HG02623 (cell line): ENCODE results near the gene ZNF511.

ENCODE experiments used
- ATAC-seq: cut with Tn5 transposase; IDR thresholded peaks from one replicate; pipeline ENCODE4 v1.9.1; 2021; ENCODE audit warnings: moderate library complexity; ENCODE audit not compliant: unreplicated experiment

ZNF511 gene

DNA sequence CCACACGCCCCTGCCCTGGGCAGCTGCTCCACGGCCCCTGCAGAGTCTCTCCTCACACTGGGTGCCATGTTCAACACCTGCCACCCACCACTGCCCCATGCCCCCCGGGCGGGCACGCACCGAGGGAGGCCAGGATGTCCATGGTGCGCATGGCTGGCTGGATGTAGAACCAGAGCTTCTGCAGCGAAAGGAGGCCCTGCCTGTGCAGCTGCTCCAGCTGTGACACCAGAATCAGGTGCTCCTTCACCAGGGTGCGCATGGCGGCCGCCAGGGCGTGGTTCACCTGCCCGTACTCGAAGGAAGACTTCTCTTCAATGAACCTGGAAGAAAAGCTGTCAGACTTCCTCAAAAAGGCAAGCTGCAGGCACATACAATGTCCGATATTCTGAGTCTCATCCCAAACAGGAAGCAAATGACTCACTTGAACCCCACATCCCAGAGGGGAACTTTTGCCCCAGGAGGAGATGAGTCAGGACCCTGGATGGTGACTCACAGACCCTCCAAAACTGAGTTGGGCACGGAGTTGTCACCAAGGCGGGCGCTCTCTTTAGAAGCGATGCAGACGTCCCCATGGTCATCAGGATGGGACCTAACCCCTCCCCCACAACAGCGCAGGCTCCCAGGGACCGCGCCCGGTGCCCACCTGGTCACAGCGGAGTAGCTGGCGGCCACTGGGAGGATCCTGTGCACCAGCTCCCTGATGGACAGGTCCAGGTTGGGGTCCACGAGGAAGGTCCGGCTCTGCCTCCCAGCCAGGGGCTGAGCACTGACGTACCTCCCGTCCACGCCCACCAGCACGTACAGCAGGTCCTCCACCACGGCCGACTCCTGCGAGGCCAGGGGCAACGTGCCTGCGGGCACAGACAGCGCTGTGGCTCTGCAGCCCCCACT lies 15.6 kb upstream of the ZNF511 start:
- ATAC-seq, result no peak

DNA sequence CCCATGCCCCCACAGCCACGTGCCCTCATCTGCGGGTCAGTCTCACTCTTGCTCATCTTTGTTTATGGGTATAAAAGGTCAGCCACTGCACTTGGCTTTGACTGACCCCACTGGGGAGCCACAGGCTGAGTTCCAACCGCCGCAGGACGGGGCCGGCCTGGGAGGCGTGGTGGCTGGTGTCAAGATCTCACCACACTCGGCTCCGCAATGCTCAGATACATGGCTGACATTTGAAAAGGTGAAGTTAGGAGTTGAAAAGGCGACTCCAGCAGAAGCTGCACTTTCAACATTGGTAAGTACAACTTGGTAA lies 14.9 kb upstream of the ZNF511 start:
- no peak for ATAC-seq

DNA sequence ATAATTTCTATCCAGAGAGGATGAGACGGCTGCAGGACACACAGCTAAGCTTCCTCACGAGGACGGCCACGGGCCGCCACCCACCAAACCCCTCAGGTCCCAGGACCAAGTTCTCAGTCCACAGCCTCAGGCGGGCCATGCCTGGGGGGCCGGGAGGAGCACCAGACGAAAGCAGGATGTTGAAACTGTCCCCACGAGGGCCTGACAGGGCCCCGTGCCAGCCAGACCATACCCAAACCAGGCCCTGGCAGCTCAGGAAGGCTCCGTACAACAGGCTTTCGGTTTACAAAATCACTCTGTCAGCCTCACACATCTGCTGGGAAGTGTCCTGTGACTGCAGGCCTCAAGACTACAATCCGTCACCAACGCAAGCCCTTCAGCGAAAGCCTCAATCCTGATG lies 14.5 kb upstream of the ZNF511 start:
- ATAC-seq, result no peak

DNA sequence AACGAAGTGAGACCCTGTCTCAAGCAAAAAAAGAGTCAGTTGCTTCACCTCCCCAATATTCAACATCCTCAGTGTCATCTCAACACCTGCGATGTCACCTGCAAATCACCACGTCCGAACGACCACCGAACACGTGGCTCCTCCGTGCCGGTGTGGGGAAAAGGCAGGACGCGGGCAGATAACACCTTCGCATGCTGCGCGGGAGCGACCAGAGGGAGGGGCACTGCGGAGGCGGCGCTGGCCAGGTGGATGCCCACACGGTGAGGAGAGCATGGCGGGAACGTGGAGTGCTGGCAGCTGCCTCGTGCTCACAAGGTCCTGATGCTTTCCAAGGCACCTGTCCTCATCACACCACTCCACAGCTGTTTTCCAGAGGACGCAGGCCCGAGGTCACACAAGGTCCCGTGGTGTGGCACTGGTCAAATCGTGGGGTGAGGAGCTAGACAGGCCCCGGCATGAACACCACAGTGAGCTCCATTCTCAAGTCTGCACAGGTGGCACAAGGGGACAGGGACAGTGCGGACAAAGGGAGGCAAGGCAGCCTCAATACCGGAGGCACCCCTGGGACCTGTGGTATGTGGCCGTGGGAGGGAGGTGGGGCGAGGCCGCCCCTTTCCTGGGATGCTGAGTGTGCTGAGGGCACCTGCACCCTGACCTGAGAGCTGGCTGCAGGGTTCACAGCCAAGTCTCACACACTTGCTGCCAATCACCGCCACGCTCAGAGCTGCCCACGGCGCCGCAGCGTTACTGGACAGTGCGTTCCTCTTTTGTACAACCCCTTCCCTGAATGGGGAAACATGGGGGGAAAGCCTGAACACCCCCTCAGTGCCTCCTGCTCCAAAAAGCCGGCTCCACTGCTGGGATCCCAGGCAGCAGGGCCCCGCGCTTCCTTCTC lies 13.0 kb upstream of the ZNF511 start:
- no peak for ATAC-seq

DNA sequence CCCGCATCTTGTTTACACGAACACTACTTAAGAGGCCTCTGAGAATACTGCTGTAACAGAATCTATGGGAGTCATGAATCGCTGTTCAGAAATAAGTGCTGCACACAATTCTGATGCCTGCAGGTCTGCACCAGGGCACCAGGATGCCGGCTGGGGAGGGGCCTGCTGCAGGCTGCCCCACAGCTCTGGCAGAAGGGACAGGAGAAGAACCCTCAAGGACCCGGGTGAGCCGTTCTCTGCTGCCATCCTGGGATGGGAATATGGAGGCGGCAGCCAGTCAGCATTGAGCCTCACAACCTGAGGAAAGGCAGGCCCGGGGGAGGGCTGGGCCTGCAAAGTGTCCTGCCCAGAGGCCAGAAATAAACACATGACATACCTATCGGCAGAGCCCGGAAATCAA lies 11.2 kb upstream of the ZNF511 start:
- no peak for ATAC-seq

DNA sequence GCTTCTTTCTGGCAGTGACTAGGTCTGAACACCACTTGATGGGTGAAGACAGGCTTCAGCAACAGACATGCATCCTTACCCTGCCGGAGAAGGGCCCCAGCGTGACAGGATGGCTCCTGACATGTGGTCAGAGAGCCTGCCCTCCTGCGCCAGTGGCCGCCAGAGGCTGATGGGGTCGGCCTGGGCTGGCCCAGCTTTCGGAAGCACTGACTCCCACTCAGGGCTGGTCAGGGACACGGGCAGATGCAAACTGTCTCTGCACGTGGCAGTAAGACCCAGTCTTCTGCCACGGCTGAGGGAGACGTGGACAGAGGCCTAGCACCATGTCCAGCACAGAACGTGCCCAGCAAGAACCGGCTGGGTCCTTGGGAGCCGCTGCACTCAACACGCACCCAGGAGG lies 10.2 kb upstream of the ZNF511 start:
- no peak for ATAC-seq

DNA sequence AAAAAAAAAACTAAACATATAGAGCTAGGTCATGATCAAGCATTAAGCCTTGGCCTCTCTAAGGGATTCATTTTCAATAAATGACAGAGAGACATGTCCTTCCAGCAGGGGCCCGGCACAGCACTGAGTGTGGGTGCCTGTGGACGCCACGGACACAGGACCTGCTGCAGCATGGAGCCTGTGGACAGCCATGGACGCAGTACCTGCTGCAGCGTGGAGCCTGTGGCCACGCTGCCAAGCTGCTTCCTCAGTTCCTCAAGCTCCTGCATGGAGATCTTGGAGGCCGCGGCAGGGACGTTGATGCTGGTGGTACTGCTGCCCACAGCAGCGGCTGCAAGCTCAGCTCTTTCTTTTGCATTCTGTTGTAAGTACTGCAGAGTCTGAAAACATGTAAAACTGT lies 9.5 kb upstream of the ZNF511 start:
- ATAC-seq, result no peak

DNA sequence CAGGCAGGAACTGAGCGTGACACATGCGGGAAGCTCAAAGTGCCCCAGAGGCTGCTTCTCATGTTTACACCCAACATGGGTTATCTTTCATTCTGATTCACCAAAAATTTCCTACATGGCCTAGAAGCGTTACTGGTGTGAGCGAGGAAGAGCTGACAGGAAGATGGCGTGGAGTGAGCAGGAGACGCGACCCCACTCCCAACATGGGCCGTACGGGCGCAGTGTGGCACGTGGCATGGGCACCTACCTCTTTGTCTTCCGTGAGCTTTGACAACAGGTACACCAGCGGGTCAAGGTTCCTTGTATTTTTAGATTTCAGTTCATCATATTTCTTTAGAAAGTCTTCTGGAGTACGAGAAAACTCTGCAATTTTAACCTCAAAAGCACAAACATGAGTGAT lies 9.0 kb upstream of the ZNF511 start:
- ATAC-seq, result no peak

DNA sequence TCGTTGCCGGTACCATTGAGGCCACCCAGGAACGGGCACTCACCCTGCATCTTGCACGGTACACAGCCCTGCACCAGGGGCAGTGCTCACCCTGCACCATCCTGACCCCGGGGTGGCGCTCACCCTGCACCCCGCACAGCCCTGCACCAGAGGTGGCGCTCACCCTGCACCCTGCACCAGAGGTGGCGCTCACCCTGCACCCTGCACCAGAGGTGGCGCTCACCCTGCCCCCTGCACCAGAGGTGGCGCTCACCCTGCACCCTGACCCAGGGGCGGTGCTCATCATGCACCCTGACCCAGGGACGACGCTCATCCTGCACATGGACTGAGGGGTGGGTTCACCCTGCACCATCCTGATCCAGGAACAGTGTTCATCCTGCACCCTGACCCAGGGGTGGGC lies 6.5 kb upstream of the ZNF511 start:
- ATAC-seq, result no peak

DNA sequence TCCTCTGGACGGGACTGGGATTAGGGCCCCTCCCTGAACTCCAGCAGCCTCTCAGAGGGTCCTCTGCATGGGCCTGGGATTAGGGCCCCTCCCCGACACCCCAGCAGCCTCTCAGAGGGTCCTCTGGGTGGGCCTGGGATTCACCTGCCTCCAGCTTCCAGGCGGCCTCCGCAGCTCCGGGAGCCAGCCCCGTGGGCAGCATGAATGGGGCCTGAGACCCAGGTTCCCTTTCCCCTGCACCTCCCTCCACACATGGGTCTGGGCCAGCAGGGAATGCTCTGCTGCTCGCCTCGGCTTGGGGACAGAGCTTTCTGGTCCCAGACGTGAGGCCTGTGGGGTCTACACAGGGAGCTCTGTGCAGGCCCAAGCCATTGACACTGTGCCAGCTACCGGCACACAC lies 5.5 kb upstream of the ZNF511 start:
- no peak for ATAC-seq

DNA sequence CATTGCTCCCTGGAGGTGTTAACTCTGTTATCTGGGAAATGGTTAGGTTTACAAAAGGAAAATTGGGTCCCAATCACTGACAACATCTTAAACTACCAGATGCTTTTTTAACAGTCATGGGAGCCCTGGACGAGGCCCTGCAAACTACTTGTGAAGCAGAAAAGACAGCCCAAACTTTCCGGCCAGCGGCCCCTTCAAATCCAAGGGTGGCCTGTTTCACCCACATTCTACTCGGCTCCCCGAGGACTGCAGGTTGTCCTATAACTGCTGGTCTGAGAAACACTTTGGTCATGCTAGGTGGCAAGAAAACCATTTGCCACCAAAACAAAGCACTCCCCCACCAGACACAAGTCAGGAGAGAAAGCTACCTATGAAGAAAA lies 2.6 kb upstream of the ZNF511 start:
- no peak for ATAC-seq

DNA sequence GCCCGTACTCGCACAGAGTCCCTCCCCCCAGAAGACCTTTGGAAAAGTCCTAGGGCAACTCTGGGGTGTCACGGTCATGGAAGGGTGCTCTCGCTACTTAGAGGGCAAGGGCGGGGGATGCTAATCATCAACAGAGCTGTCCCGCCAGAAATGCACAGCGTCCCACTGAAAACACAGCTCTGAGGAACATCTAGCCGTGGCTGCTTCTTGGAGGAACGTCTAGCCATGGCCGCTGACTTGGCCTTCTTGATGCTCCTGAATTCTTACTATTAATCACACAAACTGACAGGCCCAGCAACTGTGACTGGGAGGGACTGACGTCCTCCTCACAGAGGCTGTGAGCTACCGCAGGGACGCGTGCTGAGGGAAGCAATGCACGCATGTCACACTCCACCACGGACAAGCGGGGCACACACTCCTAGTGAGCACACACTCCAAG lies 1.8 kb upstream of the ZNF511 start:
- ATAC-seq, result no peak

DNA sequence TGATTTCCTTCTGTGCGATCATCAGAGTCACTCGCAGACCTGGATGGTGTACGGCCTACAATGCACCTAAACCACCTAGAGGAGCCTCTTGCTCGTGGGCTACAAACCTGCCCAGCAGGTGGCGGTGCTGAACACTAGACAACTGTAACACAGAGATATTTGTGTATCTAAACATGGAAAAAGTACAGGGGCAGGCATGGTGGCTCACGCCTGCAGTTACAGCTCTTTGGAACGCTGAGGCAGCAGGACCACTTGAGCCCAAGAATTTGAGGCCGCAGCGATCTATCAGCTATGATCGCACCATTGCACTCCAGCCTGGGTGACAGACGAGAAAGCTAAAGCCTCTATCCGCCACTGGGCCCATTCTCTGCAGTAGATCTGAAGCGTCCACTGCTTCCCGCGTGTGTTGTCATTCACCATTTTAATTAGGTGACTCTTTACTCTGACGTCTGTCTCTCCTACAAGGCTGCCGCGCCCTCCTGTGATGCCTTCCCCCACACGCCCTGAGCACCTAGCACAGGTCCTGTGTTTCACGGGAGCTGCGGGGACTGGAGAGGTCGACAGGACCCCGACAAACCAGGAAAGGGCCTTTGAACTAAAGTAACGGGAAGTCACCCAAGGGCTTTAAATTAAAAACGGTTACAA lies 816 bp upstream of the ZNF511 start:
- ATAC-seq, result peak; percentile 41

DNA sequence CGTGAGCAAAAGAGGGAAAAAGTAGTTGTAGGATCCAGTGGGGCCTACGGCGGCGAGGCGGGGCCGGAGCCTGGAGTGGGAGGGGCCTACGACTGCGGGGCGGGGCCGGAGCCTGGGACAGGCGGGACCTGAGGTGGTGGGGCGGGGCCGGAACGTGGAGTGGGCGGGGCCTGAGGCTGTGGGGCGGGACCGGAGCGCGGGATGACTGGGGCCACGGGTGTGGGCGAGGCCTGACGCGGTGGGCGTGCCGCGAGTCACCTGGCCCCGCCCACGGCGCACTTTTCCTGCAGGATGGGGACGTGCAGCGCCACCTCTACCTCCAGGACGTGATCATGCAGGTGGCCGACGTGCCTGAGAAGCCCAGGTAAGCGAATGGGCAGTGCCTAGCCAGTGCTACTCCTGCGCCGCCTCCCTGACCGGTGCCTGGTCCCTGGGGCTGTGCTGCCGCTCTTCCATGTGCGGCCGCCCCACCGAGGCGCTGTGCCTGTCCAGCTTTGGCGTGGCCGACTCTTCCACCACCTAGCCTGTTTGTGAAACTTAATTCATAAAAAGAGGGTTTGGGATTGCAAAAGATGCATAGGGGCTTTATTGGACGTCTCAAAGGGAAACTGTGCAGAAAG lies 496 bp downstream of the ZNF511 start:
- peak; percentile 65 for ATAC-seq

DNA sequence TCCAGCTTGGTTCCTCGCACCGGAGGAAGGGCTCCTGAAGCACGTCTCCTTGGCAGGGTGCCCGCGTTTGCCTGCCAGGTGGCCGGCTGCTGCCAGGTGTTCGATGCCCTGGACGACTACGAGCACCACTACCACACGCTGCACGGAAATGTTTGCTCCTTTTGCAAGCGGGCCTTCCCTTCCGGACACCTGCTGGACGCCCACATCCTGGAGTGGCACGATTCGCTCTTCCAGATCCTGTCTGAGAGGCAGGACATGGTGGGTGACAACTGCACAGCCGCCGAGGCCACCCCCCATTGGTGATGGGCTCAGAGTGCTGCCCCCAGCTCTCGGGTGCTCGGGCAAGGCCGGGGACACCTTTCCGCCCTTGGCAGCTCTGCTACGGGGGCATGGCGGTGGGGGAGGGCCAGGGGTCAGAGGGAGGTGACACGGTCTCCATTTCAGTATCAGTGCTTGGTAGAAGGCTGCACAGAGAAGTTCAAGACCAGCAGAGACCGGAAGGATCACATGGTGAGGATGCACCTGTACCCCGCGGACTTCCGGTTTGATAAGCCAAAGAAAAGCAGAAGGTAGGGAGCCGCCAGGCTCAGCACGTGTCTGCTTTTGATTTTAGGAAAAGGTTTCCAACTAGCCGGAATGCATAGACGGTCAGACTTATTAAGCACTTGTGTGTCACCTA lies 1.1 kb downstream of the ZNF511 start:
- ATAC-seq, result no peak

DNA sequence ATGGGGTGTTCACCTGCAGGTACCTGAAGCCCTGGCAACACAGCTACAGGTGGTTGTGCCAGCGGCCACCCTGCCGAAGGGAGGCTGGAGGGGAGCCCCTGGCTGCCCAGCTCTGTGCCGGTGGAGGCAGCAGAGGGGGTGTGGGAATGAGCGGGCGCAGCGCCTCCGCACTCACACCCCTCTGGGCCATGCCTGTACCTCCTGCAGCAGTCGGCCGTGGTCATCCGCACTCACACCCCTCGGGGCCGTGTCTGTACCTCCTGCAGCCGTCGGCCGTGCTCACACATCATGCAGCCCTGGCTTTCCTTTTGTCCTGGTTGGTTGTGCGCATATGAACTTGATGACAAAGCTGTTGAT lies 1.7 kb downstream of the ZNF511 start:
- no peak for ATAC-seq

DNA sequence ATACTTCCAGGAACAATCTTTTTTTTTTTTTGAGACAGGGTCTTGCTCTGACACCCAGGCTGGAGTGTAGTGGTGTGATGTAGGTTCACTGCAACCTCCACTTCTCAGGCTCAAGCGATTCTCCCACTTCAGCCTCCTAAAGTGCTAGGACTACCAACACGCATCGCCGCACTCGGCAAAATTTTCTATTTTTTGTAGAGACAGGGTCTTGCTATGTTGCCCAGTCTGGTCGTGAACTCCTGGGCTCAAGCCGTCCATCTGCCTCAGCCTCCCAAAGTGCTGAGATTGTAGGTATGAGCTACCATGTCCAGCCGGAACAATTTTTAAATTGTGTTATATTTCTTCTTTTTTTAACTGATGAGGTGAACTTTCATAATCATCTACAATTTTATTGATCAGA lies 2.1 kb downstream of the ZNF511 start:
- no peak for ATAC-seq

DNA sequence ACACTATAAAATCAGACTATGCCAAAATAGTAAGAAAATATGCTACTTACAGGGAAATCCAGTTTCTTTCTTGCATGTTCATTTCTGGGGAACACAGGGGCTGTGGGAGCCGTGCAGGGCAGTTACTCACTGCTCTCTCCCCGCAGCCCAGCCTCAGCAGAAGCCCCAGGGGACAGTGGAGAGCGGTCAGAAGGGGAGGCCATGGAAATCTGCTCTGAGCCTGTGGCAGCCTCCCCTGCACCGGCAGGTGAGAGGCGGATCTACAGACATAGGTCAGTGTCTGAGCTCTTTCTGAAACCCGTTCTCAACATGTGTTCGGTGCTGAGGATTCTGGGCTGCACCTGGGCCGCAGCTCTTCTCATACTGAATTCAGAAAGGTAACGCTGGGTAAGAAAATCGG lies 2.9 kb downstream of the ZNF511 start:
- no peak for ATAC-seq

DNA sequence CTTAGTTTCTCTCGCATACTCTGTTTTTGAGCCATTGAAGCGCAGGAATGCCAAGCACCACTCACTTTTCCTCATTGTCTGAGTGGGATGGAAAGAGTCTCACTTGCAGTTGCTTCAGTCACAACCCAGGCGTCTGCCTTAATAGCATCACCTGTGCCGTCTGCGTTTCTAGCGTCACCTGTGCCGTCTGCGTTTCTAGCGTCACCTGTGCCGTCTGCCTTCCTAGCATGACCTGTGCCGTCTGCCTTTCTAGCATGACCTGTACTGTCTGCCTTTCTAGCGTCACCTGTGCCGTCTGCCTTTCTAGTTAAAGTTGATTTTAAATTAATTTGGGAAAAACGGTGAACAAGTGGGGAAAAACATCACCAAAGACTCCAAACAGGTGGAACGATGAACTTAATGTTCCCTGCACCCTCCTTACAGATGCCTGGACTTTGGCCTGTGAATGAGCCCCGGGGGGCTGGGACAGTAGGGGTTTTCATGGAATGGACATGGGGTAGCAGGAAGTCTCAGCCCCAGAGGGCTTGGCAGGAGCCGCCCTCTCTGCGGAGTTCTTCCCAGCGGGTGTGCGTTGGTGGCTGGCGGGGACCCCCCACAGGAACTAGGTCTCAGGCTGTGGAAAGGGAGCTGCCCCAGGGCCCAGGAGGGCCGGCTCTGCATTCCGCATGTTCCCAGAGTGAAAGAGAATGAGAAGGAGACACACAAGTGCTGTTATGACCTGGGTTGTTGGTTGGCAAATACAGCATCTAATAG lies 3.5 kb downstream of the ZNF511 start:
- no peak for ATAC-seq

DNA sequence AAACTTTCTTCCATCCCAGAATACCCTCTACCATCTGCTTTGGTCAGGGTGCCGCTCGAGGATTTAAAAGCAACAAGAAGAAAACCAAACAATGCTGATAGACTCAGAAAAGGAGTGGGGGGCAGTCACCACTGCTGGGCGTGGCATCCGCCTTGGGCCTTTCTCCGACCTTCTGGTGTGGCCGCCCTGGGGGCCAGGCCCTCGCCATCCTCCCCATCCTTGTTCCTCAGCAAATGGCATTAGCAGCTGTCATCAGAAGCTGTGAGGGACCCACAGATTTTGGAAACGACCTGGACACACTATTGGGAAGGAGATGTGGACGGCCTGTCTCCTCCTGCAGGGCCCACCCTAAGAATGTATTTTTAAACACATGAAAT lies 4.0 kb downstream of the ZNF511 start:
- ATAC-seq, result no peak
